ENCODE results near the gene ARHGAP29. TPM values are rescaled to one million over a fixed set of nuclear protein-coding genes. Genes with fewer than 3 reads are reported as not detected.

ARHGAP29 gene
- total and polyA plus RNA-seq, 2 of the 4 experiments (the other 2 are of a cell fraction), result 19.1 to 30.3 TPM

DNA sequence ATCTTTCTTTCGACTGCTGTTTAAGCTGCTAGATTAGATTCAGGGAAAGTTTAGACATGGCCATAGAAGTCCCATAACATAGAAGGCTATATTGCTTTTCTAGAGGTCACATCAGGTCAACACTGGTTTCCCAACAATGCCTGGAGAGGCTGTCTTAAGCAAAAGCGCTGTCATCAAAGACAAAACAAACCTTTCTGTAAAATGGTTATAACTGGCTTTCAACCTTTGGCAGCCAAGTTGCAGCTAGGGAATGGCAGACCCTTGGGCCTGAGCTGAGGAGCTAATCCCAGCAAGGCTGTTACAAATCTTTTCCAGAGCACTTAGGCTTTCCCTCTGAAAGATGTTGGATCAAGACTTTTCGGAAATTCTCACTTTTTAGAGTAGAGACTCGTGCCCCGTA is 105.3 kb downstream of the ARHGAP29 start:
- no peak overlapping the region for H2AFZ ChIP-seq (replicated peaks; ENCODE audit: low read length, poor library complexity)
- TF ChIP-seq SMC3 (IDR thresholded peaks at IDR 0.05; ENCODE audit: low read depth, low read length) (no peak), RCOR1 (IDR thresholded peaks at IDR 0.05; ENCODE audit: insufficient replicate concordance, low read length) (no peak), CTCF (conservative IDR thresholded peaks at IDR 0.05; ENCODE audit: low read depth, low read length) (no peak), ELK1 (IDR thresholded peaks at IDR 0.05; ENCODE audit: borderline replicate concordance, low read depth, low read length) (no peak), CEBPB (IDR thresholded peaks at IDR 0.05; ENCODE audit: low read depth, low read length) (no peak), MXI1 (IDR thresholded peaks at IDR 0.05; ENCODE audit: borderline replicate concordance, low read depth, low read length) (no peak), CHD1 (IDR thresholded peaks at IDR 0.05; ENCODE audit: low read depth, low read length) (no peak), BHLHE40 (IDR thresholded peaks at IDR 0.05; ENCODE audit: low read depth, low read length) (no peak), RAD21 (IDR thresholded peaks at IDR 0.05; ENCODE audit: low read length) (no peak), FOS (IDR thresholded peaks at IDR 0.05; ENCODE audit: low read depth, low read length) (no peak), MAZ (IDR thresholded peaks at IDR 0.05; ENCODE audit: borderline replicate concordance, low read depth, low read length) (no peak), MAFK (IDR thresholded peaks at IDR 0.05; ENCODE audit: low read depth, low read length) (no peak), RFX5 (IDR thresholded peaks at IDR 0.05; ENCODE audit: low read depth, low read length) (no peak), POLR2A (IDR thresholded peaks at IDR 0.05; ENCODE audit: low read depth, low read length) (no peak)
- TF ChIP-seq, protein P1, sequence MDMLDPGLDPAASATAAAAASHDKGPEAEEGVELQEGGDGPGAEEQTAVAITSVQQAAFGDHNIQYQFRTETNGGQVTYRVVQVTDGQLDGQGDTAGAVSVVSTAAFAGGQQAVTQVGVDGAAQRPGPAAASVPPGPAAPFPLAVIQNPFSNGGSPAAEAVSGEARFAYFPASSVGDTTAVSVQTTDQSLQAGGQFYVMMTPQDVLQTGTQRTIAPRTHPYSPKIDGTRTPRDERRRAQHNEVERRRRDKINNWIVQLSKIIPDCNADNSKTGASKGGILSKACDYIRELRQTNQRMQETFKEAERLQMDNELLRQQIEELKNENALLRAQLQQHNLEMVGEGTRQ (IDR thresholded peaks at IDR 0.05; ENCODE audit: low read depth, low read length), result no peak
- peaks cover 5% of the 10 kb centered on the region for H3K4me1 ChIP-seq (ENCODE audit: control insufficient read depth, insufficient read depth, low read length)
- no peaks in the 10 kb centered on the region for H3K27me3 ChIP-seq (ENCODE audit: control insufficient read depth, insufficient read depth, low read length)
- no peak overlapping the region for H3K18ac ChIP-seq (ENCODE audit: low read depth, low read length)
- no peak overlapping the region for H3K56ac ChIP-seq (ENCODE audit: extremely low read depth, insufficient read depth, low read length)
- H4K20me1 ChIP-seq (ENCODE audit: insufficient read depth, low read length), result no peaks in the 10 kb centered on the region
- in situ Hi-C loops (cut with MboI; ENCODE audit: low sequenced_read_pairs), result no loop called here
- CTCF ChIA-PET, result interaction anchor here (0.8 kb wide), 1 partner anchor 9 kb away, joined by 3 read pairs; no protein-coding TSS in a partner anchor
- dilution Hi-C loops (cut with HindIII; ENCODE audit: low sequenced_read_pairs, unreplicated experiment), result no loop called here
- POLR2A ChIA-PET (ENCODE audit: unreplicated experiment), result no interaction called here
- WGBS, 2 experiments (ENCODE audit: extremely low coverage in 2 of 2, insufficient read length in 1 of 2), result 100% methylated on average over 3 of the region's 5 CpGs; no CpG with 5 or more reads in 1 of the 2 experiments
- no peak overlapping the region for H2AK5ac ChIP-seq (ENCODE audit: low read depth, low read length)
- no peak overlapping the region for H3K4me3 ChIP-seq (ENCODE audit: insufficient read depth, low read depth, low read length)
- no peak overlapping the region for H2AK9ac ChIP-seq (replicated peaks; ENCODE audit: low read depth, low read length, poor library complexity)
- intact Hi-C loops (cut with micrococcal nuclease), result no loop called here
- no peak for DNase-seq
- H3K36me3 ChIP-seq (ENCODE audit: control insufficient read depth, insufficient read depth, low read length), result no peaks in the 10 kb centered on the region
- no peak overlapping the region for H3K9ac ChIP-seq (ENCODE audit: low read depth, low read length)
- H2BK120ac ChIP-seq (ENCODE audit: low read depth, low read length), result no peak overlapping the region
- peaks cover 3% of the 10 kb centered on the region; the same call in 1 of the 2 replicates for H3K9me3 ChIP-seq (ENCODE audit: control insufficient read depth, insufficient read depth, low read length)
- H4K5ac ChIP-seq (ENCODE audit: low read depth, low read length), result no peak overlapping the region
- H3K23ac ChIP-seq (ENCODE audit: low read depth, low read length), result no peak overlapping the region
- H2BK5ac ChIP-seq (ENCODE audit: low read depth, low read length, poor library complexity, severe bottlenecking), result no peak overlapping the region
- H4K8ac ChIP-seq (ENCODE audit: low read depth in 2 of 2, low read length in 2 of 2), result no peak overlapping the region
- H2BK20ac ChIP-seq (ENCODE audit: low read depth, low read length), result no peak overlapping the region
- H3K4me2 ChIP-seq (ENCODE audit: low read depth, low read length), result no peak overlapping the region
- no peaks in the 10 kb centered on the region for H3K79me1 ChIP-seq (ENCODE audit: low read depth in 1 of 2, low read length in 2 of 2)
- no peak overlapping the region for H3K27ac ChIP-seq (ENCODE audit: insufficient read depth, low read length)
- H3K9me1 ChIP-seq (ENCODE audit: insufficient read depth, low read length), result no peaks in the 10 kb centered on the region
- ATAC-seq (ENCODE audit: low read depth), result no peak
- no peak overlapping the region for H4K91ac ChIP-seq (ENCODE audit: insufficient read depth, low read depth, low read length)
- H3K14ac ChIP-seq (replicated peaks; ENCODE audit: low read depth, low read length), result no peak overlapping the region
- no TSS peak for BruUV-seq (replicated peaks)
- no peak overlapping the region for H2BK15ac ChIP-seq (ENCODE audit: low read depth, low read length)
- H3K4ac ChIP-seq (ENCODE audit: low read depth, low read length), result no peak overlapping the region

Measured in IMR-90 (cell line).